Activated CD4-positive, alpha-beta T cell treated with anti-CD3 and anti-CD28 coated beads for 48 hours (primary cell): Measurements from ENCODE around the gene CYBA.
A peak's percentile ranks its signal among the peaks of the same experiment; 100 is the strongest.

Experiments
- DNase-seq: peaks from one replicate; pipeline ENCODE4 v3.0.0-alpha.2; 2020

Gene CYBA

GRCh38 chr16:88643644-88643932, 7.3 kb downstream of the CYBA start:
- DNase-seq: no peak

DNA sequence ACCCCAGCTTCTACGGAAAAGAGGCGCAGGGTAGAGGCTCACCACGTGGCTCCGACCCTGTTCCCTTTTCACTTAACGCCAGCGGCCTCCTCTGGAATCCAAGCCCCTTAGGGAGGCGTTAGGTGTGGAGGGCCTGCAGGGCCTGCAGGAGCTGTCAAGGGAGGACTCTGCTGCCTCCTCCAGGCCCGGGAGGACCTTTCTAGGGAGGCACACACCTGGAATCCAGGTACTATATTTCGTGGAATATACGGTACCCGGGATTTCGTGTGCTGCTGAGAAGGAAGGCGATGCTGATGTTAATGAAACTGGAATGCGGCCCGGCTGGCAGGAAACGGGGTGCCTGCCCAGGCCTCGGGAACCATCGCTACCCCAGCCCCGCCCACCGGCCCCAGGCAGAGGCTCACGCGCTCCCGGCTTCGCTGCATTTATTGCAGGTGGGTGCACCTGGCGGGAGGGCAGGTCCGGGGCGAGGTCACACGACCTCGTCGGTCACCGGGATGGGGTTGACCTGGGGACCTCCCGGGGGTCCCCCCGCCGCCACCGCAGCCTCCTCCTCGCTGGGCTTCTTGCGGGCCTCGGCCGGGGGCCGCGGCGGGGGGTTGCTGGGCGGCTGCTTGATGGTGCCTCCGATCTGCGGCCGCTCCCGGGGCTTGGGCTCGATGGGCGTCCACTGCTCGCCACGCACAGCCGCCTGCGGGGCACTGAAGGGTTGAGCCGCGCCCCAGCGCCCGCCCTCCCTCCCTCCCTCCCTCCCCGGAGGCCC, 7.8 kb downstream of the CYBA start:
- DNase-seq: no peak

- DNase-seq: no peak
Observed at GRCh38 chr16:88640498-88641247, 10.2 kb downstream of the CYBA start.

GRCh38 chr16:88640039-88640495, 10.8 kb downstream of the CYBA start:
- DNase-seq: no peak

- DNase-seq: no peak
Observed at GRCh38 chr16:88639231-88640038, 11.4 kb downstream of the CYBA start.

DNA sequence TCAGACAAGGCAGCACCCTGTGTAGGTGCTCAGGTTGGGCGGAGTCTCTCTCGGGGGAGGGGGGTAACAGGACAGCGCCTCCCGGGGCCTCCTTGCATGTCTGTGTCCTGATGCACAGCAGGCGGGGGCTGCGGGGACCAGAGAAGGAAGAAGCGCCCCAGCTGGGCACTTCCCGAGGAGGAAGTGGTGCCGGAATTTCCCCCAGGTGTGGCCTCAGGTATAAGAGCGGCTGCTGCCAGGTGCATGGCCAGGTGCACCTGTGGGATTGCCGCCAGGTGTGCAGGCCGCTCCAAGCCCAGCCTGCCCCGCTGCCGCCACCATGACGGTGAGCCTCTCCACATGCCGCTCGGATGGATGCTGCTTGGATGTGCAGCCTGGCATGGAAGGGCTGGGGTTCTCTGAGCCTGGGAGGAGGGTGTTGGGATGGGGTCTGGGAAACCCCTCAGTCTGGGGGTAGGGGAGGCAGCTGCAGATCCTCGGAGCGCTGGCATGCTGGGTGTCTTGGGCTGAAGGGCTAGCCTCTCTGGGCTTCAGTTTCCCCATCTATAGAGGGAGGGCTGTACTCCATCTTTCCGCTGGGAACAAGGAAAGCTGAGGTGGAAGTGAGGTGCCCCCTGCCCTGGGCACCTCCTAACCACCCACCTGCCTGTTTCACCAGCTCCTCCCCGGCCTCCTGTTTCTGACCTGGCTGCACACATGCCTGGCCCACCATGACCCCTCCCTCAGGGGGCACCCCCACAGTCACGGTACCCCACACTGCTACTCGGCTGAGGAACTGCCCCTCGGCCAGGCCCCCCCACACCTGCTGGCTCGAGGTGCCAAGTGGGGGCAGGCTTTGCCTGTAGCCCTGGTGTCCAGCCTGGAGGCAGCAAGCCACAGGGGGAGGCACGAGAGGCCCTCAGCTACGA, 12.3 kb downstream of the CYBA start, which contains the start of gene IL17C:
Gene IL17C (plus strand): TSS at position 250 of the 908 bp plus-strand sequence. CDS start 70 bp downstream, at position 320.
- peak; percentile 26 for DNase-seq

- DNase-seq: no peak
Observed at GRCh38 chr16:88636488-88637265, 14.2 kb downstream of the CYBA start.

GRCh38 chr16:88635671-88636319, 15.1 kb downstream of the CYBA start:
- no peak for DNase-seq

- DNase-seq: no peak
Observed at GRCh38 chr16:88634994-88635670, 15.7 kb downstream of the CYBA start.

DNA sequence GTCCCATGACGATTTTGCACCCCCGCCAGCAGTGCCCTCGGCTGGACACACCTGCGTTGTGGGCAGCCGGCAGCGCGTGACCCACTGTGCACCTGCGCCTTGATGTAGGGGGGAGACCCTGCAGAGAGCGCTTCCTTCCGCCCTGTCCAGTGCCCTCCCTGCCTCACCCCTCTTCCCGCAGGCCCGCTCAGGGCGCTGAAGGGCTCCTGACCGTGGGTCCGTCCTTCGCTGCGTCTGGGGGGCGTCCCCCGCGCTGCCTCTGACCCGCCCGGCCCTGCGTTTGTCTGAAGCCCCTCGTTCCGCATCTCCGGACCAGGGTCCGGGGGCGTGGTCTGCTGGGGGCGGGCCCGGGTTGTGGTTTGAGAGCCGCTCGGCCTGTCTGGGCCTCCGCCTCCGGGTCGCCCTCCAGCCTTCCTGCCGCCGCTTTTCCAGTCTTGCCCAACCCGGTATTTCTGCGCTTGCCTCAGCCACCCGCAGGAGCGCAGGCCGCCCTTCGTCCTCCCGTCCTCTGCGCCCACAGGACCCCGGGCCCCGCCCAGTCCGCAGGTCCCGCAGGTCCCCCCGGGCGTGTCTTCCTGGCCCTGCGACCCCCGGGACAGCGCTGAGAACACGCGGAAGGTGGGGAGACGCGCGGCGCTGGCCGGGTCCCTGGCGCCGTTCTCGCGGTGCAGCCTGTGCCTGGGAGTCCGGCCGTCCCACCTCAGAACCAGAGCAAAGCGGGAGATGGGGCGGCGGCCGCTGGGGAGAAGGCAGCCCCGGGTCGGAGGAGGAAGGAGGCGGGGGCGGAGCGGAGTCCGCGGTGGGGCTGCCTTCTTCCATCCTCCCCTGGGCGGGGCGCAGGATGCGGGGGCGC, 16.5 kb downstream of the CYBA start:
- DNase-seq: peak; percentile 53

- peak; percentile 54 for DNase-seq
Observed at GRCh38 chr16:88633684-88634140, 17.1 kb downstream of the CYBA start.

DNA sequence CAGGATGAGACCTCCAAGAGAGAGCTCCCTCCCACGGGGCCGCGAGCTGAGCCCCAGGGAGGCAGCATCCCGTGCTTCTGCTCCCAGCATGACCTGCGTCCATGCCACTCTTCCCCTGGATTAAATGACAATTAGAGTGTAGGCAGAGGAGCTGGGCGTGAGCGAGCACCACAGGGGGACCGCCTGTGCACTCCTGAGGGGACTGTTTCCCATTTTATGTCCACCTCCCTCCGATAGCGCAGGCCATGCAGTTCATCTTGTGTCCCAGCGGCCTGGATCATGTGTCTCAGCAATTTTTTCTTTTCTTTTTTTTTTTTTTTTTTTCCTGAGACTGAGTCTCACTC, 18.3 kb downstream of the CYBA start:
- no peak for DNase-seq

DNA sequence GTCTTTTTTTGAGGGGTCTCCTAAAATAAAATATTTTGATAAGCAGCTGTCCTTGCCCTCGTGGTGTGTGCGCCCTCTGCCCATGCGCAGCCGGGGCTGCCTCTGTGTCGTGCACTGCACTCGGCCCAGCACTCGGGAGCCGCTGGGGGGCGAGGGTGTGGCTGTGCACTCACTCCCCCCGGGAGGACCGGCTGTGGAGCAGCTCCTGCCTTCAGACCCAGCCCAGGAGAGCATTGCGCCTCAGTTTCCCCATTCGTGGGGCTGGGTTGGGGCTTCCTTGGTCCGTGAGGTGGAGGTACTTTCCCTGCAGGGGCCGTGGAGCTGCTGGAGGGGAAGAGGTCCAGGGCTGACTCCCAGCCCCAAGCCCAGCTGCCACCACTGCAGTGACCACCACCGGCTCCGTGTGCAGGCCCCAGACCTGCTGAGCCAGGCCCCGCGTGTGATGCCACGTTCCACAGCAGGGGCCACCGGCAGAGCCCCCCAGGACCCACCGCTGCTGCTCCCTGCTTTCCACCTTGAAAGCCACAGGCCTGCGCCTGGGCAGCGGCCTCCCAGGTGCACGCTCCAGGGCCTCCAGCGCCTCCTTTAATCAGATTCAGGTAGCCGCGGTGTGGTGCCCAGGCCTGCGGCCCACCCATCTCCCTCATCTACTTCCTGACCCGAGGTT, 18.8 kb downstream of the CYBA start:
- no peak for DNase-seq

GRCh38 chr16:88631384-88631783, 19.5 kb downstream of the CYBA start:
- DNase-seq: no peak

- no peak for DNase-seq
Observed at GRCh38 chr16:88630941-88631340, 19.9 kb downstream of the CYBA start.

DNA sequence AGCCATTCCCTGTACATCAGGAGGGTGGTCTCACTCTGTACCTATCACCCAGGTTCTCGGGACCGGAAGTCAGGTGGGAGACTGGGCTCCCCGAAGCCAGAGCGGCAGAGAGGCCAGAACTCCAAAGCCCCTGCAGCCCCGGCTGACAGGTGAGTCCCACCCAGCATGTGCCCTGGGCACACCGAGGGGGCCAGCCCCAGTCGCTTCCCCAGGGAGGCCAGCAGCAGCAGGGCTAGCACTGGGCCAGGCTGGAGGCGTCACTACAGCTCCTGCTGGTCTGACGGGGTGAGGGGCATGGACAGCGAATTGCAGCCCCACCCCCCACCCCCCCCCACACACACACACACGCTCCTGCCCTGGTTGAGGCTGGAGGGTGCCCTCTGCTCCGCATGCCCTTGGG, 20.4 kb downstream of the CYBA start:
- no peak for DNase-seq

GRCh38 chr16:88629835-88630234, 21.0 kb downstream of the CYBA start:
- DNase-seq: no peak

GRCh38 chr16:88628512-88628974, 22.3 kb downstream of the CYBA start:
- peak; percentile 37 for DNase-seq
